ENCODE results near the gene KLF3. TPM values are rescaled to one million over a fixed set of nuclear protein-coding genes. Genes with fewer than 3 reads are reported as not detected.

Gene KLF3
- total and polyA plus RNA-seq, 8 donors, result 13.0 to 113 (median 55.0) TPM

GRCh38 chr4:38654273-38654672, 9.7 kb upstream of the KLF3 start:
- DNase-seq, result peak in 1 of 2 donors; percentile 69
- intact Hi-C loops (cut with DNase I; ENCODE audit: low total_unique reads), result no loop called here
- Histone ChIP-seq H3K4me1 (peaks cover 0 to 12% (median 0%) of the 10 kb centered on the region in 4 donors), H3K27me3 (no peaks in the 10 kb centered on the region), H3K27ac (no peak overlapping the region), H3K4me3 (no peak overlapping the region), H3K36me3 (no peaks in the 10 kb centered on the region), H3K9me3 (no peaks in the 10 kb centered on the region)
- WGBS, 5 donors, result 68 to 73% (median 69%) methylated on average over 8 of the region's 8 CpGs
- no peak for TF ChIP-seq POLR2A (IDR thresholded peaks at IDR 0.05)
- no peak for TF ChIP-seq EP300 (IDR thresholded peaks at IDR 0.05)
- no peak for TF ChIP-seq CTCF (IDR thresholded peaks at IDR 0.05)
- no peak for TF ChIP-seq POLR2AphosphoS5 (IDR thresholded peaks at IDR 0.05)

- intact Hi-C loops (cut with DNase I; ENCODE audit: low total_unique reads), result no loop called here
- WGBS, 5 donors, result 46 to 61% (median 59%) methylated on average over 2 of the region's 2 CpGs
- DNase-seq, result no peak
- Histone ChIP-seq H3K9me3 (no peaks in the 10 kb centered on the region), H3K4me3 (no peak overlapping the region), H3K4me1 (peaks cover 0 to 12% (median 0%) of the 10 kb centered on the region in 4 donors), H3K36me3 (no peaks in the 10 kb centered on the region), H3K27ac (no peak overlapping the region), H3K27me3 (no peaks in the 10 kb centered on the region)
- TF ChIP-seq CTCF (IDR thresholded peaks at IDR 0.05) (no peak), POLR2A (IDR thresholded peaks at IDR 0.05) (no peak), POLR2AphosphoS5 (IDR thresholded peaks at IDR 0.05) (no peak), EP300 (IDR thresholded peaks at IDR 0.05) (no peak)
These were observed 7.9 kb upstream of the KLF3 start for GRCh38 chr4:38656111-38656510.

GRCh38 chr4:38659346-38659745, 4.7 kb upstream of the KLF3 start:
- Histone ChIP-seq H3K36me3 (no peaks in the 10 kb centered on the region), H3K4me3 (no peak overlapping the region), H3K9me3 (no peaks in the 10 kb centered on the region), H3K27ac (no peak overlapping the region), H3K4me1 (peaks cover 8 to 21% (median 13%) of the 10 kb centered on the region in 4 donors), H3K27me3 (no peaks in the 10 kb centered on the region)
- no peak for DNase-seq
- TF ChIP-seq POLR2AphosphoS5 (IDR thresholded peaks at IDR 0.05) (no peak), EP300 (IDR thresholded peaks at IDR 0.05) (no peak), CTCF (IDR thresholded peaks at IDR 0.05) (no peak), POLR2A (IDR thresholded peaks at IDR 0.05) (no peak)
- intact Hi-C loops (cut with DNase I; ENCODE audit: low total_unique reads), result no loop called here
- 64 to 77% (median 75%) methylated on average over 3 of the region's 3 CpGs for WGBS, 5 donors

GRCh38 chr4:38660838-38661237, 3.2 kb upstream of the KLF3 start:
- Histone ChIP-seq H3K36me3 (no peaks in the 10 kb centered on the region), H3K4me3 (no peak overlapping the region), H3K4me1 (peaks cover 8 to 20% (median 14%) of the 10 kb centered on the region in 4 donors), H3K27me3 (no peaks in the 10 kb centered on the region), H3K9me3 (no peaks in the 10 kb centered on the region), H3K27ac (no peak overlapping the region)
- intact Hi-C loops (cut with DNase I; ENCODE audit: low total_unique reads), result no loop called here
- no peak for DNase-seq
- TF ChIP-seq CTCF (IDR thresholded peaks at IDR 0.05) (no peak), EP300 (IDR thresholded peaks at IDR 0.05) (no peak), POLR2A (IDR thresholded peaks at IDR 0.05) (no peak), POLR2AphosphoS5 (IDR thresholded peaks at IDR 0.05) (no peak)
- 94 to 98% (median 97%) methylated on average over 4 of the region's 4 CpGs for whole genome bisulfite sequencing, 5 donors

Data from stomach (tissue), 9 donors.